ENCODE data around the gene SRP14. TPM values are rescaled to one million over a fixed set of nuclear protein-coding genes. Genes with fewer than 3 reads are reported as not detected.

SRP14 gene
- total RNA-seq, 1 experiment from 2014 or later = 200 TPM

GRCh38 chr15:39987821-39988220, 51.2 kb downstream of the SRP14 start:
- H3K4me1 Mint-ChIP-seq = no peaks in the 10 kb centered on the region
- H3K4me3 Mint-ChIP-seq = no peak overlapping the region
- Histone ChIP-seq H3K23me2 (ENCODE audit: insufficient read length, low read depth, low read length, poor library complexity, severe bottlenecking) (no peaks in the 10 kb centered on the region), H3K4me2 (ENCODE audit: insufficient read depth, insufficient read length, low read length) (no peak overlapping the region), H3K18ac (ENCODE audit: insufficient read length, low read depth, low read length) (no peak overlapping the region), H3K56ac (ENCODE audit: insufficient read length, low read depth, low read length) (no peak overlapping the region), H3K9me3 (ENCODE audit: control insufficient read depth, low read depth, low read length) (no peaks in the 10 kb centered on the region), H3T11ph (ENCODE audit: low read length) (no peak overlapping the region), H3K27ac (ENCODE audit: insufficient read length, low read depth, low read length) (no peak overlapping the region), H2AK5ac (ENCODE audit: insufficient read length, low read length) (no peak overlapping the region), H3K4me1 (ENCODE audit: insufficient read depth, low read length) (no peaks in the 10 kb centered on the region), H4K5ac (ENCODE audit: insufficient read length, low read depth, low read length) (no peak overlapping the region), H2BK120ac (ENCODE audit: low read depth, low read length, poor library complexity, severe bottlenecking) (no peak overlapping the region), H4K91ac (ENCODE audit: insufficient read length, low read depth, low read length) (no peak overlapping the region), H3K27me3 (ENCODE audit: insufficient read depth, low read length) (no peaks in the 10 kb centered on the region), H4K20me1 (ENCODE audit: control insufficient read depth, insufficient read depth, insufficient read length) (no peaks in the 10 kb centered on the region), H3K14ac (ENCODE audit: insufficient read depth, low read length) (no peak overlapping the region), H2BK15ac (ENCODE audit: low read depth, low read length) (no peak overlapping the region), H3K79me2 (ENCODE audit: insufficient read depth, low read length) (no peaks in the 10 kb centered on the region), H3K23ac (ENCODE audit: insufficient read length, low read depth, low read length) (no peak overlapping the region), H3K9ac (ENCODE audit: extremely low read depth, insufficient read length, low read length) (no peak overlapping the region), H2BK5ac (ENCODE audit: insufficient read length, low read length) (no peak overlapping the region), H3K4ac (ENCODE audit: low read depth, low read length) (no peak overlapping the region), H4K8ac (replicated peaks; ENCODE audit: insufficient read length, low read depth, low read length) (no peak overlapping the region), H2BK20ac (ENCODE audit: low read depth, low read length, poor library complexity, severe bottlenecking) (no peak overlapping the region), H2AFZ (ENCODE audit: low read length) (no peak overlapping the region), H3K79me1 (ENCODE audit: insufficient read depth, low read depth, low read length, poor library complexity, severe bottlenecking) (no peaks in the 10 kb centered on the region), H2BK12ac (ENCODE audit: insufficient read length, low read depth, low read length) (no peak overlapping the region)
- H3K36me3 Mint-ChIP-seq (ENCODE audit: insufficient read depth in 1 of 3, low read depth in 3 of 3) = peaks cover 37 to 89% (median 82%) of the 10 kb centered on the region in 3 experiments
- no peak for DNase-seq
- H3K27ac Mint-ChIP-seq = peak overlapping the region in 1 of 3 experiments; percentile 22; a peak in 1 of 7 replicates
- H3K27me3 Mint-ChIP-seq (ENCODE audit: low read depth) = no peaks in the 10 kb centered on the region
- TF ChIP-seq CTCF (conservative IDR thresholded peaks at IDR 0.05) = no peak
- H3K9me3 Mint-ChIP-seq = peaks cover 0 to 3% of the 10 kb centered on the region in 2 experiments; a peak in 3 of 5 replicates
- no CpG with 5 or more reads among the region's 7 CpGs for WGBS (ENCODE audit: extremely low coverage, insufficient read length, low lambda C conversion rate)

Other genes starting within 250 kb of the SRP14 start
- gene GPR176, start 118.9 kb downstream of the SRP14 start, total RNA-seq (2021) = 132 TPM in 2 replicates
- 92.5 and 94.7 TPM in 2 replicates for gene EIF2AK4, start 105.1 kb downstream of the SRP14 start, total RNA-seq (2021)
- gene BMF, start 69.7 kb upstream of the SRP14 start, total RNA-seq (2021) = 13.2 and 15.0 TPM in 2 replicates
- 83.2 and 86.5 TPM in 2 replicates for gene BUB1B, start 121.9 kb upstream of the SRP14 start, total RNA-seq (2021)
- gene PAK6, start 199.9 kb upstream of the SRP14 start, total RNA-seq (2021) = 7.0 and 7.4 TPM in 2 replicates
- gene ANKRD63, start 243.9 kb upstream of the SRP14 start, total RNA-seq (2021) = 0.26 and 0.46 TPM in 2 replicates